HG03520 (cell line): Measurements from ENCODE around the gene LLCFC1.

Experiments used
- ATAC-seq: cut with Tn5 transposase; IDR thresholded peaks from one replicate; pipeline ENCODE4 v1.9.1; 2021; ENCODE audit warnings: mild to moderate bottlenecking, moderate library complexity; ENCODE audit not compliant: unreplicated experiment

The LLCFC1 gene

GRCh38 chr7:142940966-142941535, 1.8 kb downstream of the LLCFC1 start:
- ATAC-seq, result no peak

GRCh38 chr7:142941541-142941940, 2.3 kb downstream of the LLCFC1 start:
- no peak for ATAC-seq

- no peak for ATAC-seq
Observed at GRCh38 chr7:142942746-142943145, 3.5 kb downstream of the LLCFC1 start.

GRCh38 chr7:142943706-142944268, 4.5 kb downstream of the LLCFC1 start:
- ATAC-seq, result no peak

- no peak for ATAC-seq
Observed at GRCh38 chr7:142945001-142945400, 5.7 kb downstream of the LLCFC1 start.

GRCh38 chr7:142948603-142949002, 9.3 kb downstream of the LLCFC1 start:
- no peak for ATAC-seq

- no peak for ATAC-seq
Observed at GRCh38 chr7:142950235-142950634, 11.0 kb downstream of the LLCFC1 start.

GRCh38 chr7:142954680-142955268, 15.5 kb downstream of the LLCFC1 start:
- ATAC-seq, result peak; percentile 92

- no peak for ATAC-seq
Observed at GRCh38 chr7:142956951-142957623, 17.8 kb downstream of the LLCFC1 start.

- no peak for ATAC-seq
Observed at GRCh38 chr7:142957723-142958122, 18.4 kb downstream of the LLCFC1 start.

- no peak for ATAC-seq
Observed at GRCh38 chr7:142959202-142959601, 19.9 kb downstream of the LLCFC1 start.

GRCh38 chr7:142960955-142961512, 21.8 kb downstream of the LLCFC1 start:
- no peak for ATAC-seq

- no peak for ATAC-seq
Observed at GRCh38 chr7:142961595-142961972, 22.3 kb downstream of the LLCFC1 start.

- ATAC-seq, result no peak
Observed at GRCh38 chr7:142961973-142962926, 23.0 kb downstream of the LLCFC1 start, which contains the start of gene KEL. Gene KEL (minus strand): TSS chr7:142962363. CDS start chr7:142962206, 157 bp downstream.

GRCh38 chr7:142962991-142963390, 23.7 kb downstream of the LLCFC1 start:
- ATAC-seq, result no peak

- no peak for ATAC-seq
Observed at GRCh38 chr7:142963993-142964392, 24.7 kb downstream of the LLCFC1 start.

GRCh38 chr7:142964502-142965246, 25.4 kb downstream of the LLCFC1 start:
- ATAC-seq, result no peak

GRCh38 chr7:142968229-142968628, 28.9 kb downstream of the LLCFC1 start:
- ATAC-seq, result no peak

GRCh38 chr7:142969183-142969582, 29.9 kb downstream of the LLCFC1 start:
- ATAC-seq, result no peak

- no peak for ATAC-seq
Observed at GRCh38 chr7:142974626-142975025, 35.3 kb downstream of the LLCFC1 start.
